Right cardiac atrium (tissue), 5 donors: ENCODE data around the gene ZNF516. TPM values are rescaled to one million over a fixed set of nuclear protein-coding genes. Genes with fewer than 3 reads are reported as not detected.
A peak's percentile ranks its signal among the peaks of the same experiment; 100 is the strongest.

Experiments
- ATAC-seq, 2 donors: fragments of 200-7000 bp; cut with Tn5 transposase; one replicate each; pipeline versions ENCODE4 v1.8.0 to v1.9.1; 2020; ENCODE audit warnings: moderate library complexity in 2 of 2, mild to moderate bottlenecking in 1 of 2
- DNase-seq, 3 donors: peaks; one replicate each; pipeline ENCODE4 v3.0.0-alpha.2; 2020
- H3K27ac ChIP-seq: one replicate; pipeline ENCODE4 v1.5.1; 2013; ENCODE audit warnings: mild to moderate bottlenecking, low read length, control low read depth, moderate library complexity
- H3K27me3 ChIP-seq: one replicate; pipeline ENCODE4 v1.6.1; 2013; ENCODE audit not compliant: control insufficient read depth, insufficient read depth
- H3K4me1 ChIP-seq: one replicate; pipeline ENCODE4 v1.6.1; 2013; ENCODE audit warnings: low read length; ENCODE audit not compliant: control insufficient read depth, insufficient read depth
- H3K4me3 ChIP-seq: one replicate; pipeline ENCODE4 v1.5.1; 2013; ENCODE audit warnings: low read length, control low read depth
- H3K9me3 ChIP-seq: one replicate; pipeline ENCODE4 v1.6.1; 2013; ENCODE audit warnings: low read length; ENCODE audit not compliant: control insufficient read depth
- WGBS: extraction: QIAGEN DNeasy Blood & Tissue Kit; methylation state at CpG from one replicate; pipeline ENCODE4 v1.1.7; 2013; 5-methylcytosine and 5-hydroxymethylcytosine counted together
- intact Hi-C, 4 donors: fragments of 100-400 bp; cut with DNase I; formaldehyde crosslinking; loops; one replicate each; pipeline versions ENCODE4 v1.11.0 to v1.14.0; 2022 to 2023
- polyA plus RNA-seq: library from polyadenylated mRNA; stranded (reverse); fragments of 200-250 nt; gene quantifications from one replicate; pipeline ENCODE4 v1.2.3, GENCODE V29; 2013
- total RNA-seq, 4 donors: library from RNA; stranded (reverse); fragmentation: NEBNext Ultra II Directional; extraction: Animal tissue kit (Norgen Biotek cat#: 25700); gene quantifications; one replicate each; pipeline ENCODE4 v1.2.1, GENCODE V29; 2021
- donor health status: healthy with polysubstance abuse.
- donor health status: DM: no; HTN: yes; CAD: no.
- donor health status: DM: no; HTN: no; CAD: no.
- donor health status: DM: no; HTN: yes; CAD: no; lungs with severe emphysema.
- donor health status: DM: yes; HTN: yes; CAD: no.

Gene ZNF516
- total and polyA plus RNA-seq, 5 donors, result 4.8 to 16.2 (median 11.2) TPM

DNA sequence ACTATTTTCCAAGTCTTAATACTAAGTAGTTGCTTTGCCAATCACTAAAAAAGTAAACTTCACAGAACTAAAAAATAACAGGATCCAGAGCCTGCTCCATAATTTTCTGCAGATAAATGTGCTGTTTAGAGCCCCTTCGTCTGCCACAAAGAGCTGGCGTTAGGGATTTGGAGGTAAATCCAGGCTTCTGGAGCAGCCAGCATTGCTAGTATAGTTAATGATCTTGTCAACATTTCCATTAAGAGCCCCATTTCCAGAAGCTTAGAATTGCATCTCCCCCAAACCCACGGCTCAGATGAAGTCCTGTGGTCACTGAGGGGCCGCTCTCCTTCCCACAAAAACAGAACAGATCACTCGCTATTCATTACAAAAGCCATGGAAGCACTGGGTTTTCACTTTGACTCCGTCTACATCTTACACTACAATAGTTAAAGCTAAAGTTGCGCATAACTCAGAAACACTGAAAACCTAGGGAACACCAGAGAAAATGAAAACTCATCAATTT is 41.9 kb downstream of the ZNF516 start:
- no peaks in the 10 kb centered on the region for H3K27me3 ChIP-seq
- DNase-seq (no peak), ATAC-seq (no peak)
- peaks cover 4% of the 10 kb centered on the region for H3K4me1 ChIP-seq
- H3K9me3 ChIP-seq, result no peaks in the 10 kb centered on the region
- H3K4me3 ChIP-seq, result no peak overlapping the region
- intact Hi-C loops, result loop anchor here in 1 of 4 donors (5.0 kb wide), 1 partner anchor 39 kb away; no protein-coding TSS in a partner anchor
- 87% methylated on average over 7 of the region's 7 CpGs for WGBS
- no peak overlapping the region for H3K27ac ChIP-seq

- H3K27me3 ChIP-seq, result no peaks in the 10 kb centered on the region
- H3K4me3 ChIP-seq, result no peak overlapping the region
- 71% methylated on average over 8 of the region's 8 CpGs for WGBS
- no peak overlapping the region for H3K27ac ChIP-seq
- intact Hi-C loops, result loop anchor here in 1 of 4 donors (5.0 kb wide), 1 partner anchor 40 kb away; no protein-coding TSS in a partner anchor
- H3K9me3 ChIP-seq, result no peaks in the 10 kb centered on the region
- no peak for ATAC-seq
- no peak for DNase-seq
- peaks cover 4% of the 10 kb centered on the region for H3K4me1 ChIP-seq
Observed at GRCh38 chr18:76452357-76452756, 42.7 kb downstream of the ZNF516 start.

DNA sequence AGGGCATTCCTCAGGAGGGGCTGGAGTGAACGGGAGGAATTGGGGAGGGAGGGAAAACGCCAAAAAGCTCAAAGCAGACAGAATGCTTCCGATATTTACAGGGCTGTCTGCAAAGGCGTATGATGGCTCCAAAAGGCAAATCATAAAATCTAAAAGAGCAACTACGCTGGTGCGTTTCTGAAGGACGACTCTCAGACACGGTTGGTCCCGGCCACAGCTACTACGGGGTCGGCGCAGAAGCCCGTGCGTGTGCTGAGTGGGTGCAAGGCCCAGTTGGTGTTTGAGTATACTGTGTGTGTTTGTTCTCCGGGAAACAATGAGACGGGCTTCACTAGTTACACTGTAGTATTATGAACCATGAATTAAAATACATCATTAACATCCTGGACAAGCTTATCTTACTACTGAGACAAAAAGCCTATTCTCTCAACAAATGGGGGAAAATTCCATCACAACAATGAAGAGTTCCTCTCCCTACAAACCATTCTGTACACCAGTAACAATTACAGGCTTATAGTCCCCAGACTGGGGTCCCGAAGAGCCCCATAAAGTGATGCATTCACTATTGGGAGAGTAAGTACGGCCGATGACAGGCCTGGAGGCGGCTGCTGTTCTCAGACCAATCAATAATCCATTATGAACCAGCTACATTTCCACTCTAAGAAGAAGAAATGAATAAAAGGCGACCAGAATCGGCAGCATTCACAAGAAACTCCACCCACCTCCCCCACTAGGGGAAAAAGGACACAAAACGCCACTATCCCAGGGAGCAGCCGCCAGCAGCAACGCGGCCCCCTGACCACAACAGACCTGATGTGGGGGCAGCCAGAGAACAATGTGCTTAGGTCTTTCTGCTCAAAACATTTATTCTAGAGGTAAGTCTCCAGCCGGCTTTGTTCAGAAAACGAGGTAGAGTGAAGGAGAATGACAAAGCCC is 43.4 kb downstream of the ZNF516 start:
- peak overlapping the region; percentile 84 for H3K27ac ChIP-seq

DNA sequence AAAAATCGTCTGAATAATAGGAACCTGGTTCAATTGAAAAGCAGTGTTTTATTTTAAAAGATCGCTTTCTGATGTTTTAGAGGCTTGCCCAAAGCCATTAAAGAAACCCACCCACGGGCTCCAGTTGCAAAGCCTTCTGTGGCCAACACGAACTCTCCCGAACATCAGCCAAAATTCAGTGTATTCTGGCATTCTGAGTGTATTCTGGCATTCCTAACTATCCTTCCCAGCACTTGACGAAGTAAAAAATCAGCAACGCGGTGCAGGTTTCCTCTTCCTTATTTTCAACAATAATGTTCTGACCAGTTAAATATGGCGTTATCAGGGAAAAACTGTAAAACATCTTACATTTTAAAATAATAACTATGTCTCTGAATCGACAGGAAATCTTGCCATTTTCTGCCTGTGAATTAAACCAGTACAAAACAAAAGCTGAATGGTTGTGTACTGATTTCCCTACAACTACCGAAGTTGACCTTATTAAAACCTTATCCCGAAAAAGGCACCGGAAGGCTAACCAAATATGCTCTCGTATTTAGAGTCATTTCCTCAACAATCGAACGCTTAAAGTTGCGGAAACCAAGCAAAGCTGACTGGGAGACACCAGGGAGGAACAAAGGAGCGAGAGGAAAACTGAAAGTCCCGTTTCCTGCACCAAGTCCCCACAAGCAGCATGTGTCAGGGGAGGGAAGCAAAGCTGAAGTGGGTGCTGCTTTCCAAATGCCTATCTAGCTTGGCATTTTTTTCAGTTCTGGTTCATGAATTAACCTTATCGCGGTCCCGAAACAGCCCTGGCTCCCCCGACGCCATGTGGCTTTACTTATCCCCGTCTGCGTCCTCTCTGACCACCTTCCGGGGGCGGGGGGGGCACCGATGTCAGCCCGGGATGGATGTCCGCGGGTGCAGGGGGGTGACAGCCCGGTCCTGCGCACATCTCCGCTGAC is 44.3 kb downstream of the ZNF516 start:
- Histone ChIP-seq H3K27ac (peak overlapping the region; percentile 84), H3K4me3 (peak overlapping the region; percentile 60), H3K4me1 (peaks cover 12% of the 10 kb centered on the region), H3K9me3 (no peaks in the 10 kb centered on the region), H3K27me3 (no peaks in the 10 kb centered on the region)
- WGBS, result 3% methylated on average over 35 of the region's 35 CpGs
- ATAC-seq (peak; percentile 79 to 81), DNase-seq (peak; percentile 63 to 87 (median 86))
- intact Hi-C loops, result loop anchor here in 1 of 4 donors (5.0 kb wide), 1 partner anchor 42 kb away; no protein-coding TSS in a partner anchor

More for the DNA sequence above, 43.4 kb downstream of the ZNF516 start:
- H3K4me1 ChIP-seq, result peaks cover 4% of the 10 kb centered on the region
- ATAC-seq (peak; percentile 58 to 65), DNase-seq (peak in 1 of 3 donors; percentile 51)
- 30% methylated on average over 28 of the region's 28 CpGs for WGBS
- intact Hi-C loops, result loop anchor here in 1 of 4 donors (5.0 kb wide), 1 partner anchor 41 kb away; no protein-coding TSS in a partner anchor
- peak overlapping the region; percentile 60 for H3K4me3 ChIP-seq
- no peaks in the 10 kb centered on the region for H3K9me3 ChIP-seq
- H3K27me3 ChIP-seq, result no peaks in the 10 kb centered on the region

- intact Hi-C loops, result loop anchor here in 1 of 4 donors (10.0 kb wide), 1 partner anchor 56 kb away; no protein-coding TSS in a partner anchor
- Histone ChIP-seq H3K4me1 (peaks cover 13% of the 10 kb centered on the region), H3K9me3 (no peaks in the 10 kb centered on the region), H3K27me3 (no peaks in the 10 kb centered on the region), H3K27ac (no peak overlapping the region), H3K4me3 (no peak overlapping the region)
- WGBS, result 90% methylated on average over 5 of the region's 5 CpGs
- ATAC-seq, result no peak
- no peak for DNase-seq
Observed at GRCh38 chr18:76449111-76449453, 46.0 kb downstream of the ZNF516 start.

DNA sequence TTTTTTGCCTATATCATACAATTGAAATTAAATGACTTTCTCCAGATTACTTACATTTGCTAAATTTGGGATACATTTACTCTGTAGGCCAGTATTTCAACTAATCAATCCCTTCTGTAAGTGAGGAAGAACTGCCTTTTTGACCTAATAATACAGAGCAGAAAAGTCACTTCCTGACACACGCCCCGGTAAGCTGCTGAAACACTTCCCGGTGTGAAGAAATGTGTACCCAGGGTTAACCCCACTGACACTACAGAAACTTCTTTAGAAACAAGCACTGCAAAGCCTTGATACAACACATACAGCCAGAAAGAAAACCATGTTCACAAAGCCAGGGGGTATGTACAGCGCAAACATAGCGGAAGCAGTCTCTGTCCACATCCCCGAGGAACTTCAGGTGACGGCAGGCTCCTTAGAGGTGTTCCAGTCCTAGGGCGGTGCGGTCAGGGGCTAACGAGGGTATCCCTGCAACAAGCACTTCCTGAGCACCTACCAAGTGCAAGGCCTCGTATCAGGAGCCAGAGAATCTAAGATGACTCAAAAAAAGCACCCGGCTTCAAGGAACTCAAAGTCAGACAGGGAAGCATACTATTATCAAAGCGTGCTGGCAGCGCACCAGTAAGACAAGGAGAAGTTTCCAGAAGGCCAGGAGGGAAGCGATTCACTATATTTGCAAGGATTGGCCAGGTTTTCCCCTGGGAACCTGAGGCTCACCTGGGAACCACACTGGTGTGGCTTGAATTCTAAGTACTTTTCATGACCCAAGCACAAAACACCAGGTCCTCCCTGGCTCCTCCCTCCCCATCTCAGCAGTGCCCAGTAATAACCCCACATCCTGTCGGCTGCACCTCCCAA is 46.6 kb downstream of the ZNF516 start:
- intact Hi-C loops, result loop anchor here in 1 of 4 donors (10.0 kb wide), 1 partner anchor 56 kb away; no protein-coding TSS in a partner anchor
- 79% methylated on average over 16 of the region's 16 CpGs for WGBS

GRCh38 chr18:76447258-76447890 is 47.7 kb downstream of the ZNF516 start:
- Histone ChIP-seq H3K4me1 (peaks cover 13% of the 10 kb centered on the region), H3K27ac (no peak overlapping the region), H3K27me3 (no peaks in the 10 kb centered on the region), H3K9me3 (no peaks in the 10 kb centered on the region), H3K4me3 (no peak overlapping the region)
- 85% methylated on average over 21 of the region's 21 CpGs for WGBS
- peak in 1 of 3 donors; percentile 50 for DNase-seq
- intact Hi-C loops, result loop anchor here in 1 of 4 donors (10.0 kb wide), 1 partner anchor 57 kb away; no protein-coding TSS in a partner anchor
- ATAC-seq, result no peak

More for the DNA sequence above, 46.6 kb downstream of the ZNF516 start:
- Histone ChIP-seq H3K27ac (no peak overlapping the region), H3K4me3 (no peak overlapping the region), H3K9me3 (no peaks in the 10 kb centered on the region), H3K27me3 (no peaks in the 10 kb centered on the region), H3K4me1 (peaks cover 13% of the 10 kb centered on the region)
- ATAC-seq, result no peak
- DNase-seq, result no peak

- Histone ChIP-seq H3K27ac (no peak overlapping the region), H3K4me3 (no peak overlapping the region), H3K27me3 (no peaks in the 10 kb centered on the region), H3K4me1 (peaks cover 9% of the 10 kb centered on the region), H3K9me3 (no peaks in the 10 kb centered on the region)
- DNase-seq, result no peak
- no peak for ATAC-seq
- 73% methylated on average over 20 of the region's 20 CpGs for WGBS
- intact Hi-C loops, result loop anchor here in 1 of 4 donors (10.0 kb wide), 1 partner anchor 58 kb away; no protein-coding TSS in a partner anchor
Observed at GRCh38 chr18:76446321-76447257, 48.5 kb downstream of the ZNF516 start.
